Keratinocyte (primary cell): Measurements from ENCODE around the gene CDC42EP5. TPM values are rescaled to one million over a fixed set of nuclear protein-coding genes. Genes with fewer than 3 reads are reported as not detected.

Source experiments
- DNase-seq: peaks from one replicate; pipeline ENCODE4 v3.0.0-alpha.2; 2011; ENCODE audit warnings: low read depth, missing footprints, low spot score
- FAIRE-seq: peaks from 2 replicates; lab custom pipeline; 2011; peaks lifted over from hg19 to GRCh38; lab: Jason Lieb, UNC
- H2AFZ ChIP-seq: 2 replicates; pipeline ENCODE4 v1.6.0; 2012; ENCODE audit warnings: low read length, control low read depth, inconsistent platforms; ENCODE audit not compliant: control insufficient read depth
- H3K27ac ChIP-seq: 2 replicates; pipeline ENCODE4 v1.5.1; 2011; ENCODE audit warnings: low read length; ENCODE audit not compliant: control insufficient read depth, insufficient read depth
- H3K27me3 ChIP-seq: 3 replicates; pipeline ENCODE4 v1.6.0; 2011; ENCODE audit warnings: low read length; ENCODE audit not compliant: control insufficient read depth, insufficient read depth; ENCODE audit errors: extremely low read depth
- H3K36me3 ChIP-seq, 2 experiments: 2 replicates in 1 of 2; 3 replicates in 1 of 2; pipeline ENCODE4 v1.5.1; 2011; ENCODE audit warnings: low read length in 2 of 2, mild to moderate bottlenecking in 1 of 2; ENCODE audit not compliant: control insufficient read depth in 2 of 2, insufficient read depth in 2 of 2; ENCODE audit errors: extremely low read depth in 1 of 2
- H3K4me1 ChIP-seq: 3 replicates; pipeline ENCODE4 v1.5.1; 2011; ENCODE audit warnings: low read length; ENCODE audit not compliant: control insufficient read depth, insufficient read depth; ENCODE audit errors: extremely low read depth
- H3K4me2 ChIP-seq: 3 replicates; pipeline ENCODE4 v1.6.0; 2011; ENCODE audit warnings: low read depth, low read length; ENCODE audit not compliant: control insufficient read depth, insufficient read depth; ENCODE audit errors: extremely low read depth
- H3K4me3 ChIP-seq, 3 experiments: fragments of 200-600 bp in 1 of 3; sonication (generic) in 1 of 3; 2 replicates in 2 of 3; 3 replicates in 1 of 3; pipeline ENCODE4 v1.5.1; 2011 to 2016; ENCODE audit warnings: low read length in 3 of 3, mild to moderate bottlenecking in 3 of 3, control low read depth in 2 of 3, inconsistent platforms in 1 of 3, low read depth in 1 of 3, mixed read lengths in 1 of 3, mixed run types in 1 of 3, moderate library complexity in 1 of 3; ENCODE audit not compliant: control insufficient read depth in 2 of 3, insufficient read depth in 2 of 3; ENCODE audit errors: extremely low read depth in 1 of 3
- H3K79me2 ChIP-seq: 2 replicates; pipeline ENCODE4 v1.6.0; 2012; ENCODE audit warnings: low read length; ENCODE audit not compliant: control insufficient read depth, insufficient read depth
- H3K9ac ChIP-seq: 3 replicates; pipeline ENCODE4 v1.6.0; 2011; ENCODE audit warnings: low read length; ENCODE audit not compliant: control insufficient read depth, insufficient read depth; ENCODE audit errors: extremely low read depth
- H3K9me1 ChIP-seq: 3 replicates; pipeline ENCODE4 v1.6.0; 2011; ENCODE audit warnings: low read length; ENCODE audit not compliant: control insufficient read depth, insufficient read depth; ENCODE audit errors: extremely low read depth
- H3K9me3 ChIP-seq: 2 replicates; pipeline ENCODE4 v1.5.1; 2012; ENCODE audit warnings: low read depth, low read length; ENCODE audit not compliant: control insufficient read depth
- H4K20me1 ChIP-seq: 3 replicates; pipeline ENCODE4 v1.6.0; 2011; ENCODE audit warnings: low read length; ENCODE audit not compliant: control insufficient read depth, insufficient read depth; ENCODE audit errors: extremely low read depth
- EZH2 ChIP-seq: IDR thresholded peaks from one replicate; pipeline ENCODE4 v1.6.1; 2012; ENCODE audit warnings: inconsistent platforms, mild to moderate bottlenecking, low read length, moderate library complexity
- dilution Hi-C: fragments of 300-500 bp; cut with MboI; formaldehyde crosslinking; loops from one replicate; pipeline ENCODE4 v1.7.0; 2020; ENCODE audit warnings: low sequenced_read_pairs; ENCODE audit not compliant: extremely low pct_ligation_motif_present
- polyA plus RNA-seq, 5 experiments: library from polyadenylated mRNA; depleted of rRNA in 3 of 5; stranded (reverse) in 3 of 5; stranded (forward) in 1 of 5; unstranded in 1 of 5; fragments of >200 nt; gene quantifications; 1 replicate in 1 of 5; 2 replicates in 3 of 5; 3 replicates in 1 of 5; pipeline versions ENCODE4 v1.2.1 to v1.2.3, GENCODE V29; 2011 to 2012; ENCODE audit warnings: missing spikeins in 2 of 5, low read depth in 1 of 5, low replicate concordance in 1 of 5
- TF ChIP-seq, protein P1 (sequence below), 3 experiments: IDR thresholded peaks in 1 of 3; conservative IDR thresholded peaks in 1 of 3; optimal IDR thresholded peaks in 1 of 3; 2 replicates in 2 of 3; 3 replicates in 1 of 3; pipeline versions ENCODE3 to v1.5.1; 2011; ENCODE audit warnings: low read length in 3 of 3, mild to moderate bottlenecking in 3 of 3, moderate library complexity in 2 of 3, control low read depth in 1 of 3, inconsistent platforms in 1 of 3; ENCODE audit not compliant: insufficient read depth in 2 of 3; ENCODE audit errors: extremely low read depth in 1 of 3

CDC42EP5 gene
- polyA plus RNA-seq, 1 donor (not counting 4 experiments of a cell fraction or from before 2014, with no cell fraction given) = 8.6 TPM

- TF ChIP-seq EZH2 = no peak
- TF ChIP-seq, protein P1, sequence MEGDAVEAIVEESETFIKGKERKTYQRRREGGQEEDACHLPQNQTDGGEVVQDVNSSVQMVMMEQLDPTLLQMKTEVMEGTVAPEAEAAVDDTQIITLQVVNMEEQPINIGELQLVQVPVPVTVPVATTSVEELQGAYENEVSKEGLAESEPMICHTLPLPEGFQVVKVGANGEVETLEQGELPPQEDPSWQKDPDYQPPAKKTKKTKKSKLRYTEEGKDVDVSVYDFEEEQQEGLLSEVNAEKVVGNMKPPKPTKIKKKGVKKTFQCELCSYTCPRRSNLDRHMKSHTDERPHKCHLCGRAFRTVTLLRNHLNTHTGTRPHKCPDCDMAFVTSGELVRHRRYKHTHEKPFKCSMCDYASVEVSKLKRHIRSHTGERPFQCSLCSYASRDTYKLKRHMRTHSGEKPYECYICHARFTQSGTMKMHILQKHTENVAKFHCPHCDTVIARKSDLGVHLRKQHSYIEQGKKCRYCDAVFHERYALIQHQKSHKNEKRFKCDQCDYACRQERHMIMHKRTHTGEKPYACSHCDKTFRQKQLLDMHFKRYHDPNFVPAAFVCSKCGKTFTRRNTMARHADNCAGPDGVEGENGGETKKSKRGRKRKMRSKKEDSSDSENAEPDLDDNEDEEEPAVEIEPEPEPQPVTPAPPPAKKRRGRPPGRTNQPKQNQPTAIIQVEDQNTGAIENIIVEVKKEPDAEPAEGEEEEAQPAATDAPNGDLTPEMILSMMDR (optimal IDR thresholded peaks at IDR 0.05 in 1 of 3, IDR thresholded peaks at IDR 0.05 in 1 of 3, conservative IDR thresholded peaks at IDR 0.05 in 1 of 3; ENCODE audit: extremely low read depth in 1 of 3, insufficient read depth in 2 of 3, low read length in 3 of 3) = no peak
- H3K9me3 ChIP-seq = no peaks in the 10 kb centered on the region
- no peak for FAIRE-seq
- H3K4me3 ChIP-seq = no peak overlapping the region
- H3K9me1 ChIP-seq = no peaks in the 10 kb centered on the region
- H3K4me1 ChIP-seq = peaks cover 7% of the 10 kb centered on the region
- no peak for DNase-seq
- H2AFZ ChIP-seq = no peak overlapping the region
- no peak overlapping the region for H3K4me2 ChIP-seq
- dilution Hi-C loops = no loop called here
- H3K36me3 ChIP-seq = peaks cover 35 to 49% of the 10 kb centered on the region in 2 experiments
- no peak overlapping the region for H3K9ac ChIP-seq
- no peak overlapping the region for H3K27ac ChIP-seq
- no peaks in the 10 kb centered on the region for H3K27me3 ChIP-seq
- H3K79me2 ChIP-seq = peaks cover 60% of the 10 kb centered on the region
- H4K20me1 ChIP-seq = peaks cover 10% of the 10 kb centered on the region
Observed at GRCh38 chr19:54460230-54461005, 12.7 kb downstream of the CDC42EP5 start.

DNA sequence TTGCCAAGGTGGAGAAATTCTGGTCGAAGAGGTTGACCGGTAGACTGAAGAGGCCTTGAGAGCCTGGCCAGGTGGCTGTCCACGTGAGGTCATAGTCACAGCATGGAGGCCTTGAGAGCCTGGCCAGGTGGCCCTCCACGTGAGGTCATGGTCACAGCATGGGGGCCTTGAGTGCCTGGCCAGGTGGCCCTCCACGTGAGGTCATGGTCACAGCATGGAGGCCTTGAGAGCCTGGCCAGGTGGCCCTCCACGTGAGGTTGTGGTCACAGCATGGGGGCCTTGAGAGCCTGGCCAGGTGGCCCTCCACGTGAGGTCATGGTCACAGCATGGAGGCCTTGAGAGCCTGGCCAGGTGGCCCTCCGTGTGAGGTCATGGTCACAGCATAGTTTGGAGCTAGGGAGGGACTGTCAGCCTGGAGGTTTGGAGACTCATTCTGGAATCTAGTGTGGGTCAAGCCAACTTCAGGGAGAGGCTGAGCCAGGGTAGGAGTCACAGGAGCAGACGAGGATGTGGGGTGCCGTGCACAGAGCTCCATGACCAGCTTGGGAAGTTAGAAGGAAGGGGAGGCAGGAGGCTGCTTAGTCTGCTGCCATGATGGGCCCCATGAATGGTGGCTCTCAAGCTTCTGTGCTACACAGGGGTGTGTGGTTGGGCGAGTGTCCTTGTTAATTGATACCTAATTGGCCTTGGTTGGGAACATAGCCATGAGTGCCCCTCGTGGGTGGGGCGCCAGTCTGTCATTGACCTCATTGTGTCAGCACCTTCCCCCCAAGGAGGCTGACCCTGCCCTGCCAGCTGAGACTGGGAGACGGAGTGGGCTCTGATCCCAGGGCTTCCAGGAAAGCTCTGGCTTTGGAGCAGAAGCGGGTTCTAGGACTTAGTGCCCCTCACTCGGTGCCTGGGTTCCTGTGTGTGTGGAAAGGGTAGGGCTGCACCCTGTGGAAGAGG lies 13.5 kb downstream of the CDC42EP5 start:
- DNase-seq (no peak), FAIRE-seq (no peak)
- Histone ChIP-seq H2AFZ (no peak overlapping the region), H4K20me1 (peaks cover 14% of the 10 kb centered on the region), H3K9ac (no peak overlapping the region), H3K4me3 (no peak overlapping the region), H3K79me2 (peaks cover 69% of the 10 kb centered on the region), H3K27me3 (no peaks in the 10 kb centered on the region), H3K4me2 (no peak overlapping the region), H3K9me3 (no peaks in the 10 kb centered on the region), H3K9me1 (no peaks in the 10 kb centered on the region), H3K4me1 (peaks cover 7% of the 10 kb centered on the region), H3K27ac (no peak overlapping the region), H3K36me3 (peaks cover 41 to 56% of the 10 kb centered on the region in 2 experiments)
- dilution Hi-C loops = no loop called here
- TF ChIP-seq EZH2 = no peak
- TF ChIP-seq, protein P1 (optimal IDR thresholded peaks at IDR 0.05 in 1 of 3, IDR thresholded peaks at IDR 0.05 in 1 of 3, conservative IDR thresholded peaks at IDR 0.05 in 1 of 3; ENCODE audit: extremely low read depth in 1 of 3, insufficient read depth in 2 of 3, low read length in 3 of 3) = no peak
